NCI-H82 treated with DMSO at 0.1 percent for 48 hours (cell line): ENCODE data around the gene C1orf50.

Experiments used
- DNase-seq: peaks from one replicate; lab custom pipeline; 2025; ENCODE audit not compliant: unreplicated experiment; lab: John Stamatoyannopoulos, UW

The C1orf50 gene

DNA sequence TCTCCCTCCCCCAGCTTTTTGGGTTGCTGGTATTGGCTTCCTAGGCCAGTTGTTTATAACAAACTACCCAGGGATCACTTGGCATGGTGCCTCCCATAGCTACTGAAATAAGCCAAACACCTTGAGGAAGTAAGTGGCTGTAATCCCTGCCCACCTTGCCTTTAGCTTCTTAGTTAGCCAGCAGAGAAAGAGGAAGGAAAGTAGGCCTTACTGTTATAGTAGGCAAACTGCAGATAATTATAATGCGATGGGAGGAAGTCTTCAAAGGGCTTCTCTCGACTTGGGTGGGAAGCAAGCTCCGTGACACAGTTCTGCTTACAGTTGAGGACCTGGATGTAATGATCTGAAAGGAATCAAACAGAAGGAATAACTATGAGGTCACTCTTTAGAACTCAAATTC, 8.4 kb upstream of the C1orf50 start:
- no peak for DNase-seq

DNA sequence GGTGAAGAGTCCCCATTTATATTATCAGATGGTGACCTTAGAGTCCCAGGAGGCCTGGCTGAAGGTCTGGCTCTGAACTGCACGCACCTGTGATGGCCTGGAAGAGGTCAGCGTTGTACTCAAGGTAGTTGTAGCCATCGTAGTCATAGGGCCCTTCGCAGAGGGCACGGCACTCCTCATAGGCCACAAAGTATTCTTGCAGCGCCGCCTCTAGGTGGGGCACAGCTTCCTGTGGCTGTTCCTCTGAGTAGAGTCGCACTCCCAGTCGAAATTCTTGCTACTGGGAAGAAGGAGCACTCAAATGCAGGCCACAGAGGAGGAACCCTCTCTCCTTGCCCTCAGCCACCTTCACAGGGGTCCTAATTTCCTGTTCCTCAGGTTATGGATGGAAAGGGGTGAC, 7.9 kb upstream of the C1orf50 start:
- DNase-seq = no peak

DNA sequence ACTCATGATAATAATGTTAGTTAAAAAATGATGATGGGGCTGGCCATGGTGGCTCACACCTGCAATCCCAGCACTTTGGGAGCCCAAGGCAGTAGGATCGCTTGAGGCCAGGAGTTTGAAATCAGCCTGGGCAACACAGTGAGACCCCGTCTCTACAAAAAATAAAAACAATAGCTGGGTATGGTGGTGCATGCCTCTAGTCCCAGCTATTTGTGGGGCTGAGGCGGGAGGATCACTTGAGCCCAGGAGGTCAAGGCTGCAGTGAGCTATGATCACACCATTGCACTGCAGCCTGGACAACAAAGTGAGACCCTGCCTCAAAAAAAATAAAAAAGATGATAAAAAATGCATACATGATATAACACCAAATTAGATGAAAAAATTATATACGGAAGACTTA, 5.5 kb upstream of the C1orf50 start:
- no peak for DNase-seq

DNA sequence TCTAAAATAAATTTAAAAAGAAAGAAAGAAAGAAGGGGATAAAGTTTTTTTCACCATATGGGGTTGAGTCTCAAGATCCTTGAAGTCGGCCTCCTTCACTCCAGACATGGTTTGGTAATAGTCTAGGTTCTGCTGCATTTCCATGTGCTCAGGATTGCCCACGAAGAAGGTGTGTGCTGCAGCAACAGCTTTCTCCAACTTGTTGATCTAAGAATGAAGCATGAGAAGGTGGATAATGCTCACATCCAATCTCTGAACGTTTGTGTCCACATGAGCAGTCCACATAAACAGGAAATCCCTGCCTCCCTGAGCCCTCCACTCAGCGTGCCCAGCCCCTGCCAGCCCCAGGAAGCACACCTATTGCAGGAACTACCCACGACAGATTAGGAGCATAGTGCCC, 4.8 kb upstream of the C1orf50 start:
- DNase-seq = no peak

DNA sequence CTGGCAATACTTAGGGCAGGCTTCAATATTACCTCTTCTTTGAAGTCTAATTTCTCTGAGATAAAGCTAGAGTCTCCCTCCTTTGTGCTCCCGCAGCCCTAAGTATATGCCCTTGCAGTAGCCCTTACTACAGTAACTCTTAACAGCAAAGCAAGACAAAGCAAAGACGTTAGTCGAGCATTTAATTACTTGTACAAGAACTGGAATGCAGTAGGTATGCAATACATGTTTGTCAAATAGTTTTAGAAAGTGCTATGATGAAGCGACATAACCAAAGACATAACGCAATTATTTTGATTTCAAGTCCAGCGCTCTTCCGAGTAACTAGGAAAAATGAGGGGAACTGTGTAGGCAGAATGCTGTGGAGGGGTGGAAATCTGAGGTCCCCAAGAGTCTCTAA, 1.8 kb upstream of the C1orf50 start:
- no peak for DNase-seq

DNA sequence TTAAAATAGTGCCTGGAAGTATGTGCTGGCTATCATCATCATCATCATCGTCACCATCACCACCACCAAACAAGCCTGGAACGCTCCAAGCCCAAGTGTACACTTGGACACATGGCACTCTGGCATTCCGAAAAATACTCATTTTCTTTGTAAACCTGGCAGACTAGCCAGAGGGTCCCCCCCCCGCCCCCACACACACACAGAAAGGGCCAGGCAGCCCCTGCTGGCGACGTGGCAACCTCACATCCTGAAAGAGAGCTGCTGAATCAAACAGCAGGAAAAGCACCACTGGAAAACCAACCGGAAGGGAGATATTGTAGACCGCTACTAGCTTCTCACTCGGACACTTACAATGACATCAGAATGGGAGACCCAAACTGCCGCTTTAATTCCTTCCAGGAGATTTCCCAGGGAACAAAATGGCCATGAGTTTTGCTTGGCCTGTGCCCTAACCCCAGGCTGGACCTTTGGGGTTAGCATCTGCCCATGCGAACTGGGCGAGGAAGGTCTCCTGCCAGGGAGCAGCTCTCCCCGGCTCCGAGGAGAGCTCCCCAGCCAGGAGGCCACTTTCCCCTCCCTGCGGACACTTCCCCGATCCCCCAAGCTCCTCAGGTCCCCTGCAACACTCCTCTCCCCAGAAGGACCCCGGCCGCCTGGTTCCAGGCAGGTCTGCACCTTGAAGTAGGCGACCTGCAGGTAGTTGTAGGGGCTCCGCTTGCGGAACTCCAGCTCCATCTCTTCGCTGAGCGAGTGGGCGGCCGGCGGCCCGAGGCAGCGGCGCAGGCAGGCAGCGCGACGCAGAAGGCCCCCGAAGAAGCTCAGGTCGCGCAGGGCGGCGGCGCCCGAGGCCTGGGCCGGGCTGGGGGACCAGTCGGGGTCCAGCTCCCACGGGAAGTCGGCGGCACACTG, 963 bp upstream of the C1orf50 start:
- peak; percentile 35 for DNase-seq

DNA sequence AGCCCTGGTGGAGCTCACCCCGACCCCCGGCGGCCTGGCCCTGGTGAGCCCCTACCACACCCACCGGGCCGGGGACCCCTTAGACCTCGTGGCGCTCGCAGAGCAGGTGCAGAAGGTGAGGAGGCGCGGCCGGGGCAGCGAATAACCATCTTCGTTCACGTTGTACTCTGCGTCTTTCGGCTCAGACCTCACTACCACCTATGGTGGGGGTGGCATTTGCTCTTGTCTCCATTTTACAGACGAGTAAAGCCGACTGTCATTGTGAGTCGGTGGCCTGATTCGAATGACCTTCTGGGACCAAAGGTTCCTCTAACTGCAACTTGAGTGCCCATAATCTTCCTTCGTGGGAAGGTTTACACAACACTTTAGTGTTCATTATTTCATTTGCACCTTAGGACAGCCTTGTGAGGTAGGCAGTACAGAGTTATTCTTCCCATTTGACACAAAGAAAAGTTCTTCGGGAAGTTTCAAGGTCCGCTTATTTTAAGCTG, 506 bp downstream of the C1orf50 start:
- DNase-seq = no peak

DNA sequence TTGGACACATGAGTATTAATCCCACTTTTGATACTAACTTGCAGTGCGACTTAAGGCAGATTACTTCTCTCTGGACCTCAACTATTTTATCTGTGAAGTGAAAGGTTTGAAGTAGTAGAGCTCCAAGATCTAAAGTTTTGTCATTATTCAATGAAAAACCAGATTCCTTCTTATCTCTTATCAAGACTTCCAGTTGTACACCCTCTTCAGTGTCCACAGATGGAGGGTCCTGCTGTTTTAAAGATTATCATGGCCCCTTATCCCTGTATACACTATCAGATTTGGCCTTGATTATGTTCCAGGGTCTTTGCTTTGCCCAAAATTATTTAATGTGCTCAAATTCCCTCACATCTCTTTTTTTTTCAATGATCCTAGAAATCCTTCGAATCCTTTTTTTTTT, 1.1 kb downstream of the C1orf50 start:
- no peak for DNase-seq

DNA sequence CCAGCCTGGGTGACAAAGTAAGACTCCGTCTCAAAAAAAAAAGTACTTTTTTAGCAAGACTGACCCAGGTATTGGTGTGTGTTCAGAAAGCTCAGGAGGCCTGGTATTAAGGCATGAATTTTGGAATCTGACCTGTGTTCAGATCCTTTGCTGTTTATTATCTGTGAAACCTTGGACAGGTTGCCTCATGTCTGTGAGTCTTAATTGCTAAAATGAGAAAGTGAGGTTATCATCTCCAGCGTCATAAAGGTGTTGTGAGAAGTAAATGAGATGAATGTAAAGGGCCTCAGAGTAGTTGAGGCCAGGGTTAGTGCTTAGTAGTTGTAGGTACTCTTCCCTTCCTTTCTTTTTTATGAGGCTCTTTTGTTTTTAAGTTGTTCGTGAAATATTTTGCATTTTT, 2.8 kb downstream of the C1orf50 start:
- DNase-seq = no peak

DNA sequence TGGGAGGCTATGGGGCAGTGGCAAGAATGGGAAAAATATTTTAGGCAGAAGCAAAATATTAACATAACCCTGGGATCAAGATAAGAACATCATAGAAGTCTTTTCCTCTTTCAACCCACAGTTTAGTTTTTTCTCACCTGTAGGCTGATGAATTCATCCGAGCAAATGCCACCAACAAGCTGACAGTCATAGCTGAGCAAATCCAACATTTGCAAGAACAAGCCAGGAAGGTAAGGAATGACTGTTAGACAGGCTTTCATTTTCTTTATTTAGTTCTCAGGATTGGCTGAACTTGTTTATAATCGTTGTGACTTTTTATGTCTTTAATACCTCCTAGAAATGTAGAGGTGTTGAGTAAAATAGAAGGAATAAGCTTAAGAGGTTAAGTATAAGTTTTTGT, 6.4 kb downstream of the C1orf50 start:
- no peak for DNase-seq

DNA sequence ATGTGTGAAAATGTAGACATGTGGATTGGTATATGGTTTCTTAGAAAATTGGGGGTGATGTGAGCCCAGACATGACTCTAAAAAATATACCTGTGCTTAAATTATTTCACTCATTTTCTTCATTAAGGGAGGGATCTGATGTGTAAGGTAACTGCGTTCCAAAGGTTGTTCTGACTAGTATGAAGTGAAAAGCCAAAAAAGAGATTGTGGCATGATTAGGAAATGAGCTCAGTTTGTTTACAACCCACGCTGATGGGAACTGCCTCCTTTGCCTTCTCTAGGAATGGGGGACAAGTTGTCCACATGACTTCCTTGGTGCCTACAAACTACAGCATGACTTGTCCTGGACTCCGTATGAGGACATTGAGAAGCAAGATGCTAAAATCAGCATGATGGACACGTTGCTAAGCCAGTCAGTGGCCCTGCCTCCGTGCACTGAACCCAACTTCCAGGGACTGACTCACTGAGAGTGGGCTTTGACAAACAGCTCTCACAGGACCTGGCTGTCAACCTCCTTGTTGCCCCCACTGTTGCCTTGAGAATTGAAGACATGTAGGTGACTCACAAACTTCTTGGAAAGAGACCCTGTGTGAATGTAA, 8.0 kb downstream of the C1orf50 start:
- no peak for DNase-seq

DNA sequence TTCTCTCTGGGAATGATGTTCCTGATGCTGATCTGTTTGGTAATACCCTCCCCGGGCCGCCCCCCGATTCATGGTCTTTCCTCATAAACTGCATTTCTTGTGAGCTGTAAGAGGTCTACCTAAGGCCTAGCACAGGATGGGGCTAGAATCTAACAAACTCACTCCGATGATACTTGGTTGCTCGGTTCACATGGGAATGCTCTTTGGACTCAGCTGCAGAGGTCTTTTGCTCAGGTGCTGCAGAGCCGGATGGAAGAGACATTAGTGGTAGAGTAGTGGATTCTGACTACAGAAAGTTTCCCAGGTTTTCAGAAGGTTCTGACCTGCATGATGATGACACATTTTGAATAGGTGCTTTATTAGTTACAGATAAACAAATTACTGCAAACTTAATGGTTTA, 9.5 kb downstream of the C1orf50 start:
- no peak for DNase-seq

DNA sequence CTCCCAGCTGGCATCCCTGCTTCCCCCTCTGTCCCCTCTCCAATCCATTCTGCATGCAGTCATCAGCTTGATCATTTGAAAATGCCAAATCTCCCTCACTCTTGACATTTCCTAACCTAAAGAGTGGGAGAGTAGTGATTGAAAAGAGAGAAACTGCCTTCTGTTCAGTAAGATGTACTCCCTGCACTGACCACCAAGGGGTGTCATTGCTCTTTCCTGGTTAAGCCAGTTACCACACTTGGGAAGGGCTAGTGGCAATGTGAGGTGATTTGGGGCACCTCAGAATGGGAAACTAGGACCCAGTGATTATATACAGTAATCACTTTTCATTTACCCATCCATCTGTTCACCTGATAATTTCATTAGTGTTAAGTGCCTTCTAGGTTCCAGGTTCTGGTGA, 10.8 kb downstream of the C1orf50 start:
- DNase-seq = peak; percentile 63

DNA sequence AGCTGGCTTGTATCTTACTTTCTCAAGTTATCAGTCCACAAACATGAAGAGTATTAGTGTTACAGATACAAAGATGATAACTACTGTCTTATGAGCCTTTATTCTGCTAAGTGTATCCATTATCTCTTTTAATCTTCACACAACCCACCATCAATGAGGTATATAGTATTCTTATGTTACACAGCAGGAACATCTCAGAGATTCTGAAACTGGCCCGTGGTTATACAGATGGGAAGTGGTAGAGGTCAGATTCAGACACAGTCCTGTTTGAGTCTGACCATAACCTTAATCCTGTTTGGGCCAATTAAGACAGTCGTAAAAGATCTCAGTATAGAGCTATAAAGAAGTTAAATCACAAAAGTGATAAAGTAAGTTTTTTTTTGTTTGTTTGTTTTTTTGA, 12.7 kb downstream of the C1orf50 start:
- no peak for DNase-seq

DNA sequence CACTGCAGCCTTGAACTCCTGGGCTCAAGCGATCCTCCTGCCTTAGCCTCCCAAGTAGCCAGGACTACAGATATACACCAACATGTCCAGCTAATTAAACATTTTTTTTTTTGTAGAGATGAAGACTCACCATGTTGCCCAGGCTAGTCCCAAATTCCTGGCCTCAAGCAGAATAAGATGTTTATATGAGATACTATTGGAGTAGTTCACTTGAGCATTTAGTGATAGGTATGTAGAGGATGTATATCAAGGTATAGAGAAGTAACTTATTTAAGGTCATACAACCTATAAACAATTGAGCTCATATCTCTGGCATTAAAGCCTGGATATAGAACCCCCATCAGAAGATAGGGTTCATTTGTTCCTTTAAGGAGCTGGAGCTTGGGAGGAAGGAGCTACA, 13.1 kb downstream of the C1orf50 start:
- DNase-seq = no peak

DNA sequence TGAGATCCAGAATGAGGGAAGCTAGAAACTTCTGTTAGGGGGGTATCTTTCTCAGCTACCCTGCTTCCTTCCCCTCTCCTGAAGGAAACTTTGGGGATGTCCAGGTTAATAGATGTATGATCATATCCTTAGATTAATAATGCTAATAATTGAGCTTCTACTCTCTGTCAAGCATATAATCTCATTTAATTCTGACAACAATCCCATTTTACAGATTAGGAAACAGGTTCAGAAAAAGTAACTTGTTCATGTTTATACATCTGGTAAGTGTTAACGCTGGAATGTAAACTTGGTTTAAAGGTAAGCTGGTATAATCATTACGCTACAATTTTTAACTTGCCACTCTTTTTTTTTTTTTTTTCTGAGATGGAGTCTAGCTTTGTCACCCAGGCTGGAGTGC, 16.0 kb downstream of the C1orf50 start:
- no peak for DNase-seq

DNA sequence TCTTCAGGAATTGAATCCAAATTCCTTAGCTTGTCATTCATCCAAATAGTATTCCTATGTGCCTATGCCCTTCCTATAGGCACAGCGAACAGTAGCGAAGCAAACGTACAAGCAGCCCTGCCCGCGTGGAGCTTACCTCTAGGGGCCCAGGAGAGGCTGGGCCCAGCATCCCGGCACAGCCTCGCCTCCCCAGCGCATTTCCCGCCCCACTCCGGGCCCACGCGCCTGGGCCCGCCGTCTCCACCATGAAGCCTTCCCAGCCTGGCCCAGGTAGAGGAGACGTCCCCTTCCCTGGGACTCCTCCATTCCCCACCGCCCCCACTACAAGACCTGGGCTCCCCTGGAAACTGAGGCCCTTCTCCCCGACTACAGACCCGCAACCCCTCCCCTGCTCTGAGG, 17.5 kb downstream of the C1orf50 start:
- no peak for DNase-seq

DNA sequence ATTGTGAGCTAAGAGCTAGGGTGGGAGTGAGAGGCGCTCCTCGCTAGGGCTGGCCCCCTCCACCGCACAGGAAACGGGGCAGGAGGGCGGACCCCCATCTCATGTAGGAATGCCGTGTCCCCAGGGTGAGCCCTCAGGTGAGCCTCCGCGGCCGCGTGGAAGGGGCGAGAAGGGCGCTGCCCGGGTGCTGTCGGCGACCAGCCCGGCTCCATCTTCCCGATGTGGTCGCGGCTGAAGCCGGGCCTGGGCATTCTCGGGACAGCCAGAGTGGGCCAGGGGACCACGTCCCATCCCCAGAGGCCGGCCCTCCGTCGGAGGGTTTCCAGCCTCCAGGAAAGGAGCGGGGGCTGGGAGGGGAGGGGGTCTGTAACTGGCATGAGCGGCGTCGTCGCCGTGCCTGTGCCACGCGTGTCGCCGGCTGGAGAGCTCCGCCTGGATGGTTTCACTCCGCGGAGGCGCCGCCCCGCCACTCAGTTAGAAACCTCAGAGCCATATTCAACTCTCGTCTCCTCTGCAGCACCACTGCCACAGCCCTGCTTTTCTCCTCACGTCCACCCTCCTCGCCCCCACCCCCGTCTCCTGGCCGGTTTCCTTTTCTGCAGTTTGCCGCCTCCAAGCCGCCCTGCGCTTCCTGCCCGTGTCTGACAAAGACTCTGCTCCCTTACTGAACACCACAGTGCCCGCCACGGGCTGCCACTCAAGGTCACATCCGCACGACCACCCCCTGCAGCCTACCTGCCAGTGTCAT, 18.1 kb downstream of the C1orf50 start, which contains the start of gene TMEM269:
TMEM269 (plus strand) TSS at position 46 of the 748 bp plus-strand sequence. CDS start 4,903 bp downstream, outside the sequence.
- DNase-seq = no peak

DNA sequence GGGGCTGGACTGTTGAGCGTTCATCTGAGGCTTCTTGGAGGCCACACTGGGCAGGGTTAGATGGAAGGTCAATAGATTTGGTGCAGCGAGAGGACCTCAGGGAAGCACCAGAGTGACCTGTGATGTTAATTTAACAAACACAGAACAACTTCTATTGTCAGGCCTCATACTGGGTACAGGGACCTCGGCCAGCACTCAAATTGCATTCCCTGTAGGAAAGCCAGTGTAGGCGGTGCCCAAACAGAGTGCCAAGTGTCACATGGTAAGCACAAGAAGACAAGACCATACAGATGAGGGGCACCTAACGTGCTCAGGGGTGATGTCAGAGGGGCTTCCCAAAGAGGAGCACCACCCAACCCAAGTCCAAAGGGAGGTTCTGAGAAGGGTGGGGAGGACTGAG, 19.0 kb downstream of the C1orf50 start:
- no peak for DNase-seq

DNA sequence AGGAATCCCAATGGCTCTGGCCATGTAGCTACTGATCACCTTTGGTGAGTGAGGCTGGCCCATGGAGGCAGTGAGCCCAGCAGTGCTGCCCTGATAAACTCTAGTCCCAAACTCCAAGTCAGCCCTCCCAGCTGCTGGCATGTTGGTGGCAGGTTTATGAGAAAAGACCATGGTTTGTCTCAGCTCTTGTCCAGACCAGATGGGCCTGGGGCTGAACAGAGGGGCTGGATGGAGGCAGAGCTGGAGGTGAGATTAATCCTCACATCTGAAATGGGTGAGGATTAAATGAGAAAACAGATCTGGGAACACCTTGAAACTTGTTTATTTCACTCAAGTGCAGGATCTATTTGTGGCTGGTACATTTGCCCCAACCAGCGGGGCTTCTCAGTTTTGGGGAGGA, 21.0 kb downstream of the C1orf50 start:
- DNase-seq = peak; percentile 70

DNA sequence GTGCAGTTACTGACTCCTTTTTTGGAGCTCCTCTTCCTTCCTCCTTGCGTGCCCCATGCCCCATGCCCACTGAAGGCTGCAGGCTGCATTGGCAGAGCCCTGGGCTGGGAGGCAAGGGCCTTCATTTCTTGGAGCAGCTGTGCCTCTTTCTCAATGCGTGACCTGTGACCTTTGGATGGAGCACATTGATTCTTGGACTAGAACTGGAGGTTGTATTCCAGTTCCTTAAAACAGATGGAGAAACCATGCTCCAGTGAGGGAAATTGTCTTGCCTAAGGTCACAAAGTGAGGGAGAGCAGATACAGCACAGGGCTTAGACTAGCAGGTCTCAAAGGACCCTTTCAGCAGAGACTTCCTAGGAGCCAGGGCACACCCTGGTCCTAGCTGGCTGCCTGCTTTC, 26.8 kb downstream of the C1orf50 start:
- DNase-seq = no peak

DNA sequence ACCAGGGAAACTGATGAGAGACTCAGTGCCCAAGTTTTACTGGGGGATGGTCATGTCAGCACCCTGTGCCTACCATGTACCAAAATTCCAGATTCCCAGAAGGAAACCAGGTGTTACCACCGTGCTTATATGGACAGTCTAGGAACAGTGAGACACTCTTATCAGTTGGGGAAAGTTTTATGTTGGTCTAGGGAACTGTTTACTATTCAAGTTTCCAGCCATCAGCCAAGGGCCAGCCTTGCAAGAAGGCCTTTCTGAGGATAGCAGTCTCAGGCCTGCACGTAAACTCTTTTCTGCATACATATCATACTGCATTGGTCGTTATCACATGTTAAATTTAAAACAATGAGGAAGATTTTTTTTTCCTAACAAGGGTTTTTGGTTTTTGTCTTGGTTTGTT, 30.4 kb downstream of the C1orf50 start:
- no peak for DNase-seq
